GM19240 (cell line): ENCODE data around the gene GTSE1.
A peak's percentile ranks its signal among the peaks of the same experiment; 100 is the strongest.

Experiments
- DNase-seq: peaks from one replicate; pipeline ENCODE4 v3.0.0; 2011; ENCODE audit warnings: low spot score; ENCODE audit not compliant: insufficient read length

Gene GTSE1

DNA sequence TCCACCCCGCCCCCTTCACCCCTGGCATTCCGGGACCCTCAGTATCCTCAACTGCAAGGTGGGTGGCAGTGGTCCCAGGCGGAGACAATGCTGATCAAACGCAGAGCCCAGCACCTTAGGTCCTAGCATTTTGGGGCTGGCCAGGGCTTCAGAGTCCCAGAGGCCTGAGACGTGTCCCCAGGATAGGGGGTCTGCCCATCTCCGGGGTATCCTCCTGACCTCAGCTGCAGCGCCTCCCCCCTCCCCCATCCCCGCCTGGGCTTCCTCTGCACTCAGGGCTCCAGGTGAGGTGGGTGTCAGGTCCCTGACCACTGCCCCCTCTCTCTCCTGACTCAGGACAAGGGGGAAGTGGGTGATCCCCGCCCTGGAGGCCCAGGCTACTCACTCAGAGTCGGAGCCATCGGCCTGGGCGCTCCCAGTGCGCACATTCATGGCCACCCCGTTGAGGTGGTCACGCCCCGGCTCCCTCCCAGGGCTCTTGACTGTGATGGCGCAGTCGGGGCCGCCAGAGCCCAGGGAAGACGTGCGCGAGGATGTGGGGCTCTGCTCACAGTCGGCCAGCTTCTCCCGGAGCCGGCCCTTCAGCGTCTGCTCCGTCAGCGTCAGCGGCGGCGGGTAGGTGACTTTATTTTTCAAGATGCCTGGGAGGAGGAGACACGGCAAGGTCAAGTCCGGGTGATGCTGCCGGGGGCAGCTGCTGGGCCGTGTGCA lies 67.1 kb downstream of the GTSE1 start:
- no peak for DNase-seq

DNA sequence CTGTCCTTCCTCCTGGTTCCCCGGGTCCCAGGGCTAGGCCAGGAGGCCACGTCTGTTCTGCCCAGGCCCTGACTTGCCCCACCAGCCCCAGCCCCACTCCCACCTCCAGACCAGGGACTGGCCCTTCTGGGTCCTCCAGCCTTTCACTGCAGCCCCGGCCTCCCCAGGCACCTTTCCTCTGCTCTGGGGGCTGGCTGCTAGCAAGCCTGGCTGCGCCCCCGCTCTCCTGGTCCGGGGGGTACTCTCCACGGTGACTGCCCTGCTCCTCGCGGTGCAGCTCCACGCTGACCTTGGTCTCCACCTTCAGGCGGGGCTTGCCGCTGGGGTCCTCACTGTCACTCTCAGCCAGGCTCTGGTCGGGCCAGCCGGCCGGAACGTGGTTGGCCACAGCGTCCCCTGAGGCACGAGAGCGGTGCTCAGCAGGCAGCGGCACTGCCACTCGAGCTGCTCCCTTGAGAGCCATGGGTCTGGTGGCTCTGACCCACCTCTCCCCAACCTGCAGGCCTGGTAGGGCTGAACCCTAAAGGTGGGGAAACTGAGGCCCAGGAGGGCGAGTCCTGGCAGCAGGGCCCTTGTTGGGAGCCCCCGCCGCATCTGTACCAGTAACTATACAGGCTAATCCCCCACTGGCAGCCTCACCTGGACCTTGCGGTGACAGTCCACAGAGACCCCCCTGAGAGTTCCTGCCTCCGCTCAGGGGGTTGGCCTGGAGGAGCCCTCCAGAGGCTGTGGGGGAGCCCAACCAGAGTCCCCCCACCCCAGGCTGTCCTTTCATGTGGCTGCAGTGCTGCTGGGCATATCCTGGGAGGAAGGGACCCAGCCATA lies 67.9 kb downstream of the GTSE1 start:
- DNase-seq, result no peak

DNA sequence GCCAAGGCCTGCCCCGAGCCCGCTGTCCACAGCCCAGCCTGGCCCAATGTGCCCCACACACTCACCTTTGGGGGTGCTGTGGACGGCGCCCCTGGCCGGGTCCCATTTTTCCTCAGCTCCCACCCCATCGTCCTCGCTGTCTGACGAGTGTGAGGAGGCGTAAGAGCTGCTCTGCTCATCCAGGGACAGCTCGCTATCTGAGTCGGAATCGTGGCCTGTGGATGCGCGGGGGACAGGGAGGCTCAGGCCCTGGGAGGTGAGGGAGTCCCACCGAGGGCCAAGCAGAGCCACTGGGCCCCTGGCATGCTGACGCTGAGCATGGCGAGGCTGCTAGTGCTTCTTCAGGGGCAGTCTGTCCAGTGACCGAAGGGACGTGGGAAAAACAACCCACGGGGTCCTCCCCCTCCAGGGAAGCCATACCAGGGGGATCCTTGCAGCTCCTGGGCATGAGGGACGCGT lies 68.5 kb downstream of the GTSE1 start:
- no peak for DNase-seq

DNA sequence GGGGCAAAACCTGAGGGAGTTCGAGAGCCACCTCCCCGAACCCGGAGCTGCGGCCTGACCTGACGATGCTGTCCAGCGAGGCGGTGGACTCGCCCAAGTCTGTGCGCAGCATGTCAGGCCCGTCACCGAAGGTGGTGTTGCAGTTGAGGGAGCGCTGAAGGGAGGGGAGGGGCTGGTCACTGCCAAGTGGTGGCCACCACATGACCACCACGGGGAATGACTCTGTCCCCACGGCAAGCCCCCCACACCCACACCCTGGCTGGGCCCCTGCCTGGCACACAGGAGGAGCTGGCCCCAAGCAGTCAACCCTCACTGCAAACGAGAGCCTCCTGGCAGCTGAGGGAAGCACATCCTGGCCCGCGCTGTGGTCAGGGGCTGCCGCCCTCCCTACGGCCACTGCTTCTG lies 69.7 kb downstream of the GTSE1 start:
- DNase-seq, result no peak

DNA sequence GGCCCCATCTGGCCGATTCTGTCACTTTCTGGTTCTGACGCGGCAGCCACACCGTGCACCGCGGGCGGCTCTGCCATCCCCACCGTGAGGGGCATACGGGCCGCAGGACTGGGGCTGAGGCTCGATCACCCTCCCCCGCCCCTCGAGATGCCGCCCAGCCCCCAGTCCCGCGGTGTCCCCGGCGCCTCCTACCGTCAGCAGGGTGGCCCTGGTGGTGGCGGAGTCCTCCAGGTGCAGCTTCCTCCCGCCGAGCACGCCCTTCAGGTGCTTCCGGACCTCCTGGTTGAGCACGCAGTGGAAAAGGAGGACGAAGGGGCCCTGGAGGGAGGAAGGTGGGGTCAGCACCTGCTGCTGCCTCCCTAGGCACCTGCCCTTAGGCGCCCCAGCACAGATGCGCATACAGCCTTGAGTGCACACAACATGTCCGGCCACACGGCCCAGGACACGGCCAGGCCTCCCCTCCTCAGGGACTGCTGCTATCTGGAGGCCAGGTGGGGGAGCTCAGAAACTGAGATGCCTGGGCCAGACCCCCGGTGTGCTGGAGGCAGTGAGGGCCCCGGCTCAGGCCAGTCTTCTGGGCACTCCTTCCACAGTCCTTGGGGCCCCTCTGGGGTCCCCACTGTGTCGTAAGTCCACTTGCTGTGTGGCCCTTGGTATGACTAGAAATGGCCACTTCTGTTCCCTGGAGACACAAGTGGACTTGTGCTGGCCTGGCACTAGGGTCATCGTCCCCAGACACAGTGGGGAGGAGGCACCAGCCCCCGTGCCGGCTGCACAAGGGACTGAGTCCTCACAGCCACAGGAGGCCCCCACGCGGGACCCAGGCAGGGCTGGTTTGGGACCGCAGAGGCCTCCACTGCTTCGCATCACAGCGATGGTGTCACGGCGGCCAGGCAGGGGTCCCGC lies 70.4 kb downstream of the GTSE1 start:
- DNase-seq, result no peak

DNA sequence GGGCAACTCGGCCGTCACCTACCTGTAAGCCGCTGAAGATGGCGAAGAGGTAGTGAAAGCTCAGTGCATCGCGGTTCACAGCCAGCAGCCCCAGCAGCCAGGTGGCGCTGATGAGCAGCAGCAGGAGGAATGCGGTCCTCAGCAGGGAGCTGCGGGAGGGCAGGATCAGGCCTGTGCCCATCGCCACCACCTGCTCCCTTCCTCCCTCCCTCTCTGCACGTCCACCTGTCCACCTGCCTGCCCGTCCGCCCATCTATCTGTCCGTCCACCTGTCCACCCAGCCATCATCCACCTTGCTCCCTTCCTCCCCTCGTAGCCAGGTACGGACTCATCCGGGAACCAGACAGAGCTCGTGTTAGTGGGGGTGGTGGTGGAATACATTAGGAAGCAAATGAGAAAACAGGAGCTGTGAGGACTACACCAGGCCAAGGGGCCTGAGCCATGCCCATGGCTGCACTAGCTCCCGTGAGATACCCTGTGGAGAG lies 71.1 kb downstream of the GTSE1 start:
- peak; percentile 88 for DNase-seq

DNA sequence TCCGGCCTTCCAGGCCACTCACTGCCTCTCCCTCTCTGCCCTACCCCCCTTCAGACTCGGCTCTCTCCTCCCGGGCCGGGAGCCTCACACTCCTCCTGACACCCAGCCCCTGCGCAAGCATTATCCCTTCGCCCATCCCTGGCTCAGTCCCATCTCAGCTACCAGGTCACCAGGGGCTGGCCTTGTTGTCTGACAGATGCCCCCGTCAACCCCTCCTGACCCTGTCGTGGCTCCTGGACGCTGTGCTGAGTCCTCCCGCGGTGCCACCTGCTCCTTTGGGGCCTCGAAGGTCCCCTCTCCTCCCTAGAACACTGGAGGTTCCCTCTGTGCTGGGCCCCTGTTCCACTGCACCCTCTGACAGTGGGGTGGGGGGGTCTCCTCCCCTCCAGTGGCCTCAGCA lies 71.8 kb downstream of the GTSE1 start:
- DNase-seq, result no peak

DNA sequence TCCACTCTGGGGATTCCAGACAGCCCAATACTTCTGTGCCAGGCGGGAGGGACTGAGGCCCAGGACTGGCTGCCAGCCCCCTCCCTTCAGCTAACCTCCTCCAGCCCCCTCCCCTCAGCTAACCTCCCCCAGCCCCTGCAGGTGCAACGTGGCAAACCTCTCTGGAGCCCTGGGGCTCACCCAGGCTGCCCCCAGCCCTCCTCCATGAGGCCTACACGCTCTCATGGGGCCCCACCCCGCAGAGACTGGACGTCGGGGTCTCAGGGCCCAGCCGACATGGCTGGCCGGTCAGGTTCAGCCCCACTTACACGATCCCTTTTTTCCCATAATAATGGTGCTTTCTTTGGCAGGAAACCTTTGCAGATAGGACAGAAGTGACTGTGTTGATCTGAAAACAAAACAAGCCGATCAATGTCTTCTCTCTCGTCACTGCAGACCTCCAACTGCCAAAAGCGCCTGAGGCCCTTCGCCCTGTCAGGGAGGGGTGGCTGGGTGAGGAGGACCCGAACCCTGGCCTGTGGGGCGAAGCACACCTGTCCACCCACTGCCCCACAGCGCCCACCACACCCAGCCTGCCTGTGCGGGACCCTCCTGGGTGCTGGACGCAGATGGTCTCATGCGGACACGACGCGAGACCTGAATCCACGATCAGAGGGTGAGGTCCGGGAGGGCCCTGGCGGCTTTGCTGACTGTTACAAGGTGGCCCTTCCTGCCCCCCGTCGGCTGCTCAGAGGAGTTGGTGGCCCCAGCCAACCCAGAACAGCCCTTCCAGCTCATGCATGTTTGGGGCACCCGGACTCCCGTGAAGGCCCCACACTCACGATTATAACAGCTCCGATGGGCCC lies 72.4 kb downstream of the GTSE1 start:
- no peak for DNase-seq

DNA sequence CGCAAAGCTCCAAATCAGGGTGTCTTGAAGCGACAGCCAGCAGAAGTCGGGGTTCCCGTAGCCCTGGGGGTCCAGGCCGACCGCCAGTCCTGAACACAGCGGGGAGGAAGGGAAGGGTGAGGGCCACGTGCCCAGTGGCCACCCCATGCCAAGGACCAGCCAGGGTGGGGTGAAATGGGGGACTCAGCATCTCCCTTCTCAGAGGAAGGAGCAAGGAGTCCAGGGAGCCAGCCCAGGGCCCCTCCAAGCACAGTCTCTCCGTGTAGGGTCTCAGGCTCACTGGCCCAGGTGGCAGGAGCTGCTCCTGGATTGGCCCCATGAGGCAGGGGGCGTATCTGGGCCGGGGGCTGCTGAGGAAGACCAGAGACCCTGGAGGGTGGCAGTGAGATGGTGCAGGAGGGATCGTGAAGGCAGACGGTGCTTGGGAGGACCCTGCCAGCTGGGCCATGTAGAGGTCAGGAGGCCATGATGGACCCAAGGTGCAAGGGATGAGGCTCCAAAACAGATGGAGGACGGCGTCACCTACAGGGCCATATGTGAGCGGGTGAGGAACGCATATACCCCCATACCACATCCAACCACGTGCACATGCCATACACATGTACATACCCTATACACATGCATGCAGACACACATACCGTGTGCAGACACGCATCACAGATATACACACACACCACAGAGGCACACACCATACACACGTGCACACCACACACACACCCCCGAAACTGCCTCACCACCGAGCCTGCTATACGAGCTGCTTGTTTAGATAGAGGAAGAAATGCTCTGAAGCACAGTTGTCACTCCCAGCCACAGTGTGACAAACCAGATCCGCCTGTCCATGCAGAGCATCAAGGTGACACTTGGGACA lies 73.3 kb downstream of the GTSE1 start:
- DNase-seq, result no peak

DNA sequence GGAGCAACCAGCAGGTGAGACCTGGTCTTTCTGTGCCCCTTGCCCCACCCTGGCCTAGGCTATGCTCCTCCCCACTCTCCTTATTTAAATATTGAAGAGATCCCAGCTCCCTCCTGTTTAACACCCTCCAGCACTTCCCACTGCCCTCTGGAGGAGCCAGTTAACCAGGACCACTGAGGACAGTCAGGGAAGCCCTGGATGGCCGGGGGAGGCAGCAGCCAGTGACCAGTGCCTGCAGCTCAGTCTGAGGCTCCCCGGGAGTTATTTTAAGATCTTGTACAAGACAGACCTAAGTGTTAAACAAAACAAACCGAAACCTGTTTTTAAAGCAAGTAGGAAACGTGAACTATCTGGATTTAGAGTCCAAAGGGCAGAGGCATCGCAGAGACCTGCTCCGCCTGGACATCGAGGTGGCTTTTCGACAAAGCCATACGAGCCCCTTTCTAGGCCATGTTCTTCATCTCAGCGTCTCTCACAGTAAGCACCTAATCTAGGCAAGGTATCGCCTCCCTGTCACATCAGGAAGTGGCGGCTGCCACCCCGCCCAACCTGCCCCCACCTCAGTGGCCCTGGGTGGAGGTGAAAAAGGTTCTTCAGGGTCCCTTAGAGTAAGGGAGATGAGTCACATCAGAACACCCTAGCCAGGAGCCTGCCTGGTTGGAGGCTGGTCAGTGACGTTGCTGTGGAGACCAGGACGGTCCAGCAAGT lies 74.1 kb downstream of the GTSE1 start:
- DNase-seq, result no peak

DNA sequence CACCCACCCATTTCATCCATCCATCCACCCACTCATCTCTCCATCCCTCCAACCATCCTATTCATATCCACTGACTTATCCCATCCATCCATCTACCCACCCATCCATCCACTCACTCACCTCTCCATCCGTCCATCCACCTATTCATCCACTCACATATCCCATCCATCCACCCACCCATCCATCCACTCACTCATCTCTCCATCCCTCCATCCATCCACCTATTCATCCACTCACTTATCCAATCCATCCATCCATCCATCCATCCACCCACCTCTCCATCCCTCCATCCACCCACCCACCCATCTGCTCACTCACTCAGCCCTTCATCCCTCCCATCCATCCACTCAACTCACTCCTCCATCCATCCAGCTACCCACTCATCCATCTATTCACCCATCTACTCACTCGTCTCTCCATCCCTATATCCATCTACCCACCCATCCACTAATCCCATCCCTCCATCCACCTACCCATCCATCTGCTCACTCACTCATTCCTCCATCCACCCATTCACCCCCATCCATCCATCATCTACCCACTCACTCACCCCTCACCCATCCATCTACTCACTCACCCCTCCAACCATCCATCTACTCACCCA lies 75.1 kb downstream of the GTSE1 start:
- DNase-seq, result no peak

DNA sequence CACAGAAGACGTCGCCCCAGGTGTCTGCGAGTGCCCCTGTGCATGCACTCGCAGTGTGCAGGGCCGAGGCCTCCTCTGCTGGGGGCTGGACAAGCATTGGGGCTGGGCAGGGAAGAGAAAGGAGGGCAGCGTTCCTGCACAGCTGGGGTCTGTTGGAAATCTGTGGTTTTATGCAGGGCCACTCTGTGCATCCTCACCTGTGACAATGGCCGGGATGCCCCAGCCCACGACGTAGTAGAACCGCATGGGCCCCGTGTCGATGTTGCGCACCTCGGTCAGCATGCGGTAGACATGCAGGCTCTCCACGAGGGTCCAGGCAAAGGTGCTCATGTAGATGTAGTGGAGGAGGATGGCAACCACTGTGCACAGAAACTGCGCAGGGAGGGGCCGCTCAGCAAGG lies 76.0 kb downstream of the GTSE1 start:
- no peak for DNase-seq

DNA sequence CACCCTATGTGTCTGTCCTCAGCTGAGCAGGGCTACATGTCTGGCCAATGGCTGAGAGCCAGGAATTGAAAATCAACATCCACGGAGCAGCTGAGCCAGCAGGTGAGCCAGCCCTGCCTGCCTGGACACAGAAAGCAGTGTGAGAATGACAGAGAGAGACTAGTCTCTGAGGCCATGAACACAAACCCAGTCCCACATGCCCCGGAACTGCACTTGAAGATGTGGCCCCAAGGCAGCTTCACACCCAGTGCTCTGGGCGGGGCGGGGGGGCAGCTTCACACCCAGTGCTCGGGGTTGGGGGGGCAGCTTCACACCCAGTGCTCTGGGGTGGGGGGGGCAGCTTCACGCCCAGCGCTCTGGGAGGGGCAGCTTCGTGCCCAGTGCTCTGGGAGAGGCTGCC lies 76.5 kb downstream of the GTSE1 start:
- no peak for DNase-seq

DNA sequence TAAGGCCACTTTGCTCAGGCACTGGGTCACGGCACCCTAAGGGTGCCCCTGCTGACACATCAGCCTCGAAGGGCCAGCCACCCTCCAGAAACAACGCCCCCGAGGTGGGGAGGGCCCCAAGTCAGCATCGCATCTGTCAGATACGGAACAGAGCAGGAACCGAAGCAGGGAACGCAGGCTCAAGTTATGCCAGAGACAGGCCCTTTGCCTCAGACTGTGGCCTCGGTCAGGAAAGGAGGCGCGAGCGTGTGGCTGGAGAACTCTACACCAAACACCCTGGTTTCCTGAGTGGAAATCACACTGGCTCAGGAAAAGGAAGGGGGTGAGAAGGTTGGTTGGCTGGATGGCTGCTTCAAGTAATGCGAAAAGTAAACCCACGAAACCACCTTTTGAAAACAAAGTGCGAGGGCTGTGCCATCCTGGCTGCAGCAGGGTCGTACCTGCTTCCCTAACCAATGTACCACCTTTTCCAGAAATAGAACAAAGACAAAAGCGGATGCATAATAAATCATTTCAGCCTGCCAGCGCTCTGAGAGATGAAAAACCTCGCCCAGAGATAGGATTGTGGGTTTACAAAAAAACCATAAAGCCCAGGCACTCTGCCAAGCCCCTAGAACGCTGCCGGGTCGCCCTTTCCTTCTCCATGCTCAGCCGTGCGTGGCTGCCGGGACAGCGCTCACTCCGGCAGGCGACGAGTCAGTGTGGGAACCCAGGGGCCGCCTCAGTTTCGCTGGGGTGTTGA lies 77.4 kb downstream of the GTSE1 start:
- no peak for DNase-seq

DNA sequence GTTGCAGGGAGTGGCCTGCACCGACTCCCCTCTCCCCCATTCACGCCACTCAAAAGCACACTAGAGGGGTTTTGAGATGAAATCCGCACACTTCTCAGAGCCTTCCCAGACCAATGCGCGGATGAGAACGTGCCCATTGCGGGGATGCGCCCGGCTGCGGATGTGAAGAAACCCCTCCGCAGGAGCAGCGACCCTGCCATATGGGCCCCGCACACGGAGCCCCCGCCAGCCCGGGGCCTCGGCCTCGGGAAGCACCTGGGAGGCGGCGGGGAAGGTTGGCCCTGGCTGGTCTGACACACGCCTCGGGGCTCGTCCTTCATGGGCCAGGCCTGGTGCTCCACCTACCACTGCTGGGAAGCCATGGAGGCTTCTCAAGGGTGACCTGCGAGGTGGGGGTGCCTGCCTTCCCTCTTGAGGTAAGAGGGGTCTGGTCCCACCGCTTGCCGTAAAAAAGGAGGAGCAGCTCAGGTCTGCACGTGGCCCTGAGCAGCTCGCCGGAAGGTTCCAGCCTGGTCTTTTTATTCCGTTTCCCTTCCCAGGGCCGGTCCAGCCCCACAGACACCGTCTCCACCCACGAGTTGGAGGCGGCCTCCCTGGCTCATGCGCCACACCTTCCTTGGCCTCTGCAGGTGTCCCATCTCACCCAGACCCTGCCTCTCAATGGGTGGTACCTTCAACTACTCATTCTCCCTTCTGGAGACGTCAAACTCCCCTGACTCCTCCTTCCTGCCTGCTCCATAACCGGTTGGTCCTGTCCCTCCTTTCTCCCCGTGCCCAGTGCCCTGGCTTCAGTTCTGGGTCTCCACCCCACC lies 78.2 kb downstream of the GTSE1 start:
- no peak for DNase-seq

DNA sequence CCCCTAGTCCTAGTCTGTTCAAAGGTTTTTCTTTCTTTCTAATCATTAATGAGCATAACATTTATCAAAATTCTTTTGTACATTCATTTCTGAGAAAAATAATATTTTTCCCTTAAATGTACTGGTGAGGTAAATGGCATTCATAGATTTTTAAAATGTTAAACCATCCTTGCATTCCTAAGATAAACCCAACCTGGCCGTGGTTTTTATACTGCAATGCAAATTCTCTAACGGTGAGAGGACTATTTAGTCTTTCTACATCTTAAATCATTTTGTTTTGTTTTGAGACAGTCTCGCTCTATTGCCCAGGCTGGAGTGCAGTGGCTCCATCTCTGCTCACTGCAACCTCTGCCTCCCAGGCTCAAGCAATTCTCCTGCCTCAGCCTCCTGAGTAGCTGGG lies 79.4 kb downstream of the GTSE1 start:
- no peak for DNase-seq

DNA sequence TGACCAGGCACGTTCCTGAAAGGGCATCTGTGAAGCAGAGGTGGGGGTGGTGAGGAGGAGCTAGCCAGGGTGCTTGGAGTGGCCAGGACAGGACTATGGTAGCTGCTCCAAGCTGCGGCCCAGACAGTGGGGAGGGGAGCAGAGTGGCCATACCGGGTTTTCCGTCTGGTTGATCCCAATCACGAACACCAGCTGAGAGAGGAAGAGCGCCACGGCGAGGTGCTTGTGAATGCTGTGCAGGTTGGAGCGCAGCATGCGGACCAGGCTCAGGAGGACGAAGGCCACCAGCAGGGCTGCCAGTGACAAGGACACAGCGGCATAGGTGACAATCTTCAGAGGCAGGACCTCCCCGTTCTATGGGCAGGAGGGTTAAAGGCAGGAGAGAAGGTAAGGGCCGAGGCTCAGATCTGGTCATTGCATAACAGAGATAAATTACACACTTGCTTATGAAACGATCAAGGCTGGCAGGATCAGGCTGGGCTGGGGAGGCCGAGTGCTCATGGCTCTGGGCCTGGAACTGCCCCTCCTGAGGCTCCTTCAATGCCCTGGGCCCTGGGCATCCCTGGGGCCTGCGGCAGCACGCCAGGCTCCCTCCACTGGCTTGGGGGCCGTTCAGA lies 80.3 kb downstream of the GTSE1 start:
- no peak for DNase-seq
